Vagina (tissue), 2 donors: ENCODE data around the gene RIPK3. TPM values are rescaled to one million over a fixed set of nuclear protein-coding genes. Genes with fewer than 3 reads are reported as not detected.
"Not testable (repeated sequence)": the region's sequence is repeated elsewhere in the genome, so short reads cannot be mapped to it uniquely, and the experiment has no call there.

Source experiments
- DNase-seq, 2 donors: peaks; one replicate each; pipeline ENCODE4 v3.0.0-alpha.2; 2017; ENCODE audit errors: extremely low spot score in 2 of 2
- H3K27ac ChIP-seq: fragments of 200-600 bp; sonication (generic); one replicate; pipeline ENCODE4 v1.5.1; 2019
- H3K27me3 ChIP-seq: fragments of 200-600 bp; sonication (generic); one replicate; pipeline ENCODE4 v1.5.1; 2019
- H3K36me3 ChIP-seq, 2 donors: fragments of 200-600 bp; sonication (generic); one replicate each; pipeline ENCODE4 v1.5.1; 2017 to 2019
- H3K4me1 ChIP-seq: fragments of 200-600 bp; sonication (generic); one replicate; pipeline ENCODE4 v1.5.1; 2019
- H3K4me3 ChIP-seq, 2 donors: fragments of 200-600 bp; sonication (generic); 1 replicate in 1 of 2; 2 replicates in 1 of 2; pipeline ENCODE4 v1.5.1; 2016 to 2019
- H3K9me3 ChIP-seq: fragments of 200-600 bp; sonication (generic); one replicate; pipeline ENCODE4 v1.5.1; 2019
- POLR2A ChIP-seq, 2 donors: fragments of 450-650 bp; IDR thresholded peaks; one replicate each; pipeline ENCODE4 v1.6.1; 2017; ENCODE audit warnings: antibody characterized with exemption in 2 of 2, mild to moderate bottlenecking in 2 of 2, moderate library complexity in 2 of 2
- POLR2AphosphoS5 ChIP-seq, 2 donors: sonication (generic); formaldehyde crosslinking; IDR thresholded peaks; one replicate each; pipeline ENCODE4 v1.9.0; 2017; ENCODE audit warnings: antibody characterized with exemption in 2 of 2, mild to moderate bottlenecking in 2 of 2, low read depth in 1 of 2; ENCODE audit not compliant: insufficient read depth in 1 of 2
- intact Hi-C: fragments of 100-400 bp; cut with DNase I; formaldehyde crosslinking; loops from one replicate; pipeline ENCODE4 v1.15.1; 2023
- total RNA-seq: library from RNA; depleted of rRNA; stranded (reverse); fragments of >200 nt; gene quantifications from one replicate; pipeline ENCODE4 v1.2.3, GENCODE V29; 2016
- TF ChIP-seq, protein P1 (sequence below), 3 experiments: fragments of 450-650 bp in 2 of 3; fragments of 200-600 bp in 1 of 3; sonication (generic) in 1 of 3; IDR thresholded peaks; one replicate each; pipeline ENCODE4 v1.5.1; 2017 to 2019; ENCODE audit warnings: antibody characterized with exemption in 3 of 3, mild to moderate bottlenecking in 2 of 3, moderate library complexity in 2 of 3

RIPK3 gene
- total RNA-seq, 1 donor from 2014 or later, result 10.1 TPM

DNA sequence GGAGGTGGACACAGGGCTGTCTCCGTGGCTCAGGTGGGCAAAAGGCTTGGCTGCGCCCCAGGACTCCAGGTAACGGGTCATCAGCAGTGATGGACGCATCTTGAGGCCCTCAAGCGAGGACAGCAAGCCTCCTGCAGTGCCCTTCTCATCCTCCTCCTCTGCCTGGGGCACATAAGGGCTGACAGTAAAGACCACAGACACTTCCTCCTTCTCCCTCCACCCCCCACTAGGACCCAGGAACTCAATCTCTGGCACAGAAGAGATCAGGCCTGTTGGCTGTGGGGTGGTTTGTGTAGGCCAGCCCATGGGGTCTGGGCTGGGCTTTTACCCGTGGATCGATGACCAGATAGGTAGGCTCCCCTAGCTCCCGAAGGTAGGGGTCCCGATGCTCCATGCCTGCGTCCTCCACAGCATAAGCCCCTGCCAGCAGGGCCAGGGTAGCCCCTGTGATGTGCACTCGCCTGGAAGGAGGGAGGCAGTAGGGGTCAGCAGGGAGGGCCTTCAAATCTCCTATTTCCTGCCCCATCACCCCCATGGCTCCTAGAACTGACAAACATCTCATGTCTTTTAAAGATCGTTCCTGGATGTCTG lies 10.6 kb downstream of the RIPK3 start:
- no peaks in the 10 kb centered on the region for H3K36me3 ChIP-seq

DNA sequence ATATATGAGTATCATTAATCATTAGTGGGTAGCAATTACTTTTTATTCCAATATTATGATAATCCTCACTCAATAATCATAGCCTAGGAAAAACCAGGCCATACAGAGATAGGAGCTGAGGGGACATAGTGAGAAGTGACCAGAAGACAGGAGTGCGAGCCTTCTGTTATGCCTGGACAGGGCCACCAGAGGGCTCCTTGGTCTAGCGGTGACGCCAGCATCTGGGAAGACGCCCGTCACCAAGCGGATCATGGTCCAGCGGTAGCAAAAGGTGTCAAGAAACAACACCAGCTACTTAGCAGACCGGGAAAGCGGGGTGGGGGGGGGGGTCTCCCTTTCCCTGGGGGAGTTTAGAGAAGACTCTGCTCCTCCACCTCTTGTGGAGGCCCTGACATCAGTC lies 11.9 kb downstream of the RIPK3 start:
- peaks cover 15% of the 10 kb centered on the region for H3K4me1 ChIP-seq
- H3K27ac ChIP-seq, H3K36me3 ChIP-seq, intact Hi-C loops, DNase-seq, H3K9me3 ChIP-seq, H3K4me3 ChIP-seq, H3K27me3 ChIP-seq: not testable (repeated sequence)
- TF ChIP-seq, protein P1, sequence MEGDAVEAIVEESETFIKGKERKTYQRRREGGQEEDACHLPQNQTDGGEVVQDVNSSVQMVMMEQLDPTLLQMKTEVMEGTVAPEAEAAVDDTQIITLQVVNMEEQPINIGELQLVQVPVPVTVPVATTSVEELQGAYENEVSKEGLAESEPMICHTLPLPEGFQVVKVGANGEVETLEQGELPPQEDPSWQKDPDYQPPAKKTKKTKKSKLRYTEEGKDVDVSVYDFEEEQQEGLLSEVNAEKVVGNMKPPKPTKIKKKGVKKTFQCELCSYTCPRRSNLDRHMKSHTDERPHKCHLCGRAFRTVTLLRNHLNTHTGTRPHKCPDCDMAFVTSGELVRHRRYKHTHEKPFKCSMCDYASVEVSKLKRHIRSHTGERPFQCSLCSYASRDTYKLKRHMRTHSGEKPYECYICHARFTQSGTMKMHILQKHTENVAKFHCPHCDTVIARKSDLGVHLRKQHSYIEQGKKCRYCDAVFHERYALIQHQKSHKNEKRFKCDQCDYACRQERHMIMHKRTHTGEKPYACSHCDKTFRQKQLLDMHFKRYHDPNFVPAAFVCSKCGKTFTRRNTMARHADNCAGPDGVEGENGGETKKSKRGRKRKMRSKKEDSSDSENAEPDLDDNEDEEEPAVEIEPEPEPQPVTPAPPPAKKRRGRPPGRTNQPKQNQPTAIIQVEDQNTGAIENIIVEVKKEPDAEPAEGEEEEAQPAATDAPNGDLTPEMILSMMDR (IDR thresholded peaks at IDR 0.05), result peak in 2 of 3 experiments; percentile 15 to 62

More for the DNA sequence above, 10.6 kb downstream of the RIPK3 start:
- Histone ChIP-seq H3K27me3 (no peaks in the 10 kb centered on the region), H3K4me1 (peaks cover 27% of the 10 kb centered on the region), H3K4me3 (no peak overlapping the region), H3K27ac (peak overlapping the region; percentile 2), H3K9me3 (no peaks in the 10 kb centered on the region)
- intact Hi-C loops, result no loop called here
- DNase-seq, result no peak
- no peak for TF ChIP-seq POLR2A (IDR thresholded peaks at IDR 0.05)
- TF ChIP-seq, protein P1 (IDR thresholded peaks at IDR 0.05), result no peak
- TF ChIP-seq POLR2AphosphoS5 (IDR thresholded peaks at IDR 0.05; ENCODE audit: insufficient read depth in 1 of 2, low read depth in 1 of 2), result no peak

- intact Hi-C loops, result no loop called here
- Histone ChIP-seq H3K4me1 (peaks cover 9% of the 10 kb centered on the region), H3K9me3 (no peaks in the 10 kb centered on the region), H3K27me3 (no peaks in the 10 kb centered on the region), H3K4me3 (no peak overlapping the region), H3K27ac (no peak overlapping the region), H3K36me3 (no peaks in the 10 kb centered on the region)
- DNase-seq, result no peak
- TF ChIP-seq, protein P1 (IDR thresholded peaks at IDR 0.05), result no peak
- TF ChIP-seq POLR2A (IDR thresholded peaks at IDR 0.05) (no peak), POLR2AphosphoS5 (IDR thresholded peaks at IDR 0.05; ENCODE audit: insufficient read depth in 1 of 2, low read depth in 1 of 2) (no peak)
Measured at GRCh38 chr14:24327303-24327702, 12.5 kb downstream of the RIPK3 start.

DNA sequence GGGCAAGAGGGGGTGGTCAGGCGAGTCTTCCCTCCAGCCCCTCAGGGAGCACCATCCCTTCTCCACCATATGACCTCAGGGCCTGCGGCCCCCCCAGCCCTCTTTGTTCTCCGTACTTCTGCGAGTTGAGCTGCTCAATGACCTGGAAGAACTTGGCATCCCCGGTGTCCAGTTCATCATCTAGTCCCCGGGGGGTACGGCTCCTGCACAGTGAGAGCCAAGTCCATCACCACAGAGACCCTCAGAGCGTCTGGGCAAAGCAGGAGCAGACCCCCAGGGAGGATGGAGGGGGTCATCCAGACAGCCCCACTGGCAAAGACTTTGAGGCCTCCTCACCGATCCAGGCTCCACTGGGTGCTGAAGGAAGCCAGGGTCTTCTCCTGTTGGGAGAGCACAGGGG lies 13.8 kb downstream of the RIPK3 start:
- intact Hi-C loops, result no loop called here
- H3K4me3 ChIP-seq, result no peak overlapping the region
- H3K36me3 ChIP-seq, result no peaks in the 10 kb centered on the region
- H3K4me1 ChIP-seq, result no peaks in the 10 kb centered on the region
- no peak for TF ChIP-seq POLR2A (IDR thresholded peaks at IDR 0.05)
- no peak for TF ChIP-seq POLR2AphosphoS5 (IDR thresholded peaks at IDR 0.05; ENCODE audit: insufficient read depth in 1 of 2, low read depth in 1 of 2)
- TF ChIP-seq, protein P1 (IDR thresholded peaks at IDR 0.05), result no peak
- H3K27ac ChIP-seq, result no peak overlapping the region
- no peaks in the 10 kb centered on the region for H3K9me3 ChIP-seq
- H3K27me3 ChIP-seq, result no peaks in the 10 kb centered on the region
- DNase-seq, result no peak

- TF ChIP-seq, protein P1 (IDR thresholded peaks at IDR 0.05), result no peak
- no peak for TF ChIP-seq POLR2A (IDR thresholded peaks at IDR 0.05)
- TF ChIP-seq POLR2AphosphoS5 (IDR thresholded peaks at IDR 0.05; ENCODE audit: insufficient read depth in 1 of 2, low read depth in 1 of 2), result no peak
- intact Hi-C loops, result no loop called here
- Histone ChIP-seq H3K9me3 (no peaks in the 10 kb centered on the region), H3K36me3 (no peaks in the 10 kb centered on the region), H3K27ac (no peak overlapping the region), H3K27me3 (no peaks in the 10 kb centered on the region), H3K4me1 (no peaks in the 10 kb centered on the region), H3K4me3 (no peak overlapping the region)
- no peak for DNase-seq
Measured at GRCh38 chr14:24325041-24325530, 14.7 kb downstream of the RIPK3 start.
